Neural cell (in vitro differentiated cells): ENCODE results near the gene CDH4. TPM values are rescaled to one million over a fixed set of nuclear protein-coding genes. Genes with fewer than 3 reads are reported as not detected.

Source experiments
- H2AFZ ChIP-seq: fragments of 200-600, 300-800 bp; sonication (generic), shearing (Covaris generic); 2 replicates; pipeline ENCODE4 v1.6.0; 2014; ENCODE audit warnings: low read depth, mild to moderate bottlenecking, antibody characterized with exemption, low read length, moderate library complexity
- H3F3A ChIP-seq: fragments of 200-600 bp; shearing (Covaris generic); 2 replicates; pipeline ENCODE4 v1.6.1; 2016; ENCODE audit warnings: mild to moderate bottlenecking, moderate library complexity, mixed read lengths, antibody characterized with exemption, low read length; ENCODE audit not compliant: insufficient read depth, poor library complexity, severe bottlenecking
- H3K27ac ChIP-seq: fragments of 200-600, 300-800 bp; sonication (generic), shearing (Covaris generic); 2 replicates; pipeline ENCODE4 v1.5.1; 2014; ENCODE audit warnings: mild to moderate bottlenecking, low read length, moderate library complexity
- H3K27me3 ChIP-seq: fragments of 300-800, 200-600 bp; sonication (generic), shearing (Covaris generic); 2 replicates; pipeline ENCODE4 v1.6.0; 2014; ENCODE audit warnings: mild to moderate bottlenecking, low read depth, low read length, moderate library complexity; ENCODE audit not compliant: insufficient read depth
- H3K36me3 ChIP-seq: fragments of 300-800, 200-600 bp; sonication (generic), shearing (Covaris generic); 2 replicates; pipeline ENCODE4 v1.5.1; 2014; ENCODE audit warnings: mild to moderate bottlenecking, antibody characterized with exemption, low read length, moderate library complexity; ENCODE audit not compliant: insufficient read depth
- H3K4me2 ChIP-seq: fragments of 300-800, 200-600 bp; sonication (generic), shearing (Covaris generic); 2 replicates; pipeline ENCODE4 v1.6.0; 2014; ENCODE audit warnings: mild to moderate bottlenecking, low read length
- H3K4me3 ChIP-seq: fragments of 300-800, 200-600 bp; sonication (generic), shearing (Covaris generic); 2 replicates; pipeline ENCODE4 v1.5.1; 2014; ENCODE audit warnings: mild to moderate bottlenecking, low read length, moderate library complexity
- H3K79me2 ChIP-seq: fragments of 200-600 bp; shearing (Covaris generic); replicated peaks from 2 replicates; pipeline ENCODE4 v1.6.0; 2014; ENCODE audit warnings: mild to moderate bottlenecking, low read length, moderate library complexity; ENCODE audit not compliant: insufficient read depth
- H3K9ac ChIP-seq: fragments of 300-800, 200-600 bp; sonication (generic), shearing (Covaris generic); 2 replicates; pipeline ENCODE4 v1.6.1; 2016; ENCODE audit warnings: mild to moderate bottlenecking, low read length, mixed read lengths
- H3K9me2 ChIP-seq: fragments of 200-600 bp; shearing (Covaris generic); 2 replicates; pipeline ENCODE4 v1.6.1; 2016; ENCODE audit warnings: mild to moderate bottlenecking, low read length, mixed read lengths; ENCODE audit not compliant: insufficient read depth
- H3K9me3 ChIP-seq: fragments of 200-600, 300-800 bp; sonication (generic), shearing (Covaris generic); 2 replicates; pipeline ENCODE4 v1.6.1; 2016; ENCODE audit warnings: mild to moderate bottlenecking, mixed run types, low read length, moderate library complexity, mixed read lengths
- H4K20me1 ChIP-seq: fragments of 200-600 bp; shearing (Covaris generic); 2 replicates; pipeline ENCODE4 v1.6.1; 2016; ENCODE audit warnings: mild to moderate bottlenecking, mixed run types; ENCODE audit not compliant: insufficient read depth
- EP300 ChIP-seq: fragments of 450-650 bp; conservative IDR thresholded peaks from 2 replicates; pipeline ENCODE4 v1.6.1; 2014; ENCODE audit warnings: antibody characterized with exemption, mild to moderate bottlenecking, moderate library complexity; ENCODE audit not compliant: poor library complexity, severe bottlenecking
- EZH2 ChIP-seq: fragments of 200-600, 300-800 bp; shearing (Covaris generic), sonication (generic); IDR thresholded peaks from 2 replicates; pipeline ENCODE4 v1.6.1; 2014; ENCODE audit warnings: antibody characterized with exemption, low read length, borderline replicate concordance, mild to moderate bottlenecking; ENCODE audit not compliant: insufficient read depth, poor library complexity, severe bottlenecking
- MXI1 ChIP-seq: fragments of 450-650 bp; conservative IDR thresholded peaks from 2 replicates; pipeline ENCODE4 v1.6.1; 2014; ENCODE audit warnings: antibody characterized with exemption, mild to moderate bottlenecking; ENCODE audit not compliant: poor library complexity, severe bottlenecking
- POLR2AphosphoS5 ChIP-seq: IDR thresholded peaks from 2 replicates; pipeline ENCODE4 v1.6.1; 2012
- RAD21 ChIP-seq: fragments of 450-650 bp; conservative IDR thresholded peaks from 2 replicates; pipeline ENCODE4 v1.6.1; 2014; ENCODE audit warnings: antibody characterized with exemption, mild to moderate bottlenecking, moderate library complexity
- SMC3 ChIP-seq: fragments of 450-650 bp; conservative IDR thresholded peaks from 2 replicates; pipeline ENCODE4 v1.6.1; 2014; ENCODE audit warnings: antibody characterized with exemption, mild to moderate bottlenecking, moderate library complexity; ENCODE audit not compliant: poor library complexity
- TAF1 ChIP-seq: IDR thresholded peaks from 2 replicates; pipeline ENCODE4 v1.6.1; 2012; ENCODE audit warnings: low read depth
- polyA plus RNA-seq: library from polyadenylated mRNA; depleted of rRNA; stranded (reverse); fragments of >200 nt; gene quantifications from 2 replicates; pipeline ENCODE4 v1.2.3, GENCODE V29; 2014
- TF ChIP-seq, protein P1 (sequence below): IDR thresholded peaks from 2 replicates; pipeline ENCODE4 v1.6.1; 2012; ENCODE audit warnings: borderline replicate concordance
- TF ChIP-seq, protein P2 (sequence below): fragments of 450-650 bp; IDR thresholded peaks from 2 replicates; pipeline ENCODE4 v1.5.1; 2014; ENCODE audit warnings: antibody characterized with exemption, mild to moderate bottlenecking, moderate library complexity; ENCODE audit not compliant: poor library complexity, severe bottlenecking

Gene CDH4
- polyA plus RNA-seq, 1 donor from 2014 or later: 24.6 TPM

- no peak overlapping the region for H3K4me3 ChIP-seq
- no peak overlapping the region for H3K9ac ChIP-seq
- no peak overlapping the region for H2AFZ ChIP-seq
- H3K79me2 ChIP-seq: no peaks in the 10 kb centered on the region
- TF ChIP-seq MXI1 (no peak), EP300 (no peak), TAF1 (no peak), RAD21 (no peak), EZH2 (no peak), SMC3 (no peak), POLR2AphosphoS5 (no peak)
- TF ChIP-seq, protein P1, sequence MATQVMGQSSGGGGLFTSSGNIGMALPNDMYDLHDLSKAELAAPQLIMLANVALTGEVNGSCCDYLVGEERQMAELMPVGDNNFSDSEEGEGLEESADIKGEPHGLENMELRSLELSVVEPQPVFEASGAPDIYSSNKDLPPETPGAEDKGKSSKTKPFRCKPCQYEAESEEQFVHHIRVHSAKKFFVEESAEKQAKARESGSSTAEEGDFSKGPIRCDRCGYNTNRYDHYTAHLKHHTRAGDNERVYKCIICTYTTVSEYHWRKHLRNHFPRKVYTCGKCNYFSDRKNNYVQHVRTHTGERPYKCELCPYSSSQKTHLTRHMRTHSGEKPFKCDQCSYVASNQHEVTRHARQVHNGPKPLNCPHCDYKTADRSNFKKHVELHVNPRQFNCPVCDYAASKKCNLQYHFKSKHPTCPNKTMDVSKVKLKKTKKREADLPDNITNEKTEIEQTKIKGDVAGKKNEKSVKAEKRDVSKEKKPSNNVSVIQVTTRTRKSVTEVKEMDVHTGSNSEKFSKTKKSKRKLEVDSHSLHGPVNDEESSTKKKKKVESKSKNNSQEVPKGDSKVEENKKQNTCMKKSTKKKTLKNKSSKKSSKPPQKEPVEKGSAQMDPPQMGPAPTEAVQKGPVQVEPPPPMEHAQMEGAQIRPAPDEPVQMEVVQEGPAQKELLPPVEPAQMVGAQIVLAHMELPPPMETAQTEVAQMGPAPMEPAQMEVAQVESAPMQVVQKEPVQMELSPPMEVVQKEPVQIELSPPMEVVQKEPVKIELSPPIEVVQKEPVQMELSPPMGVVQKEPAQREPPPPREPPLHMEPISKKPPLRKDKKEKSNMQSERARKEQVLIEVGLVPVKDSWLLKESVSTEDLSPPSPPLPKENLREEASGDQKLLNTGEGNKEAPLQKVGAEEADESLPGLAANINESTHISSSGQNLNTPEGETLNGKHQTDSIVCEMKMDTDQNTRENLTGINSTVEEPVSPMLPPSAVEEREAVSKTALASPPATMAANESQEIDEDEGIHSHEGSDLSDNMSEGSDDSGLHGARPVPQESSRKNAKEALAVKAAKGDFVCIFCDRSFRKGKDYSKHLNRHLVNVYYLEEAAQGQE: no peak
- TF ChIP-seq, protein P2, sequence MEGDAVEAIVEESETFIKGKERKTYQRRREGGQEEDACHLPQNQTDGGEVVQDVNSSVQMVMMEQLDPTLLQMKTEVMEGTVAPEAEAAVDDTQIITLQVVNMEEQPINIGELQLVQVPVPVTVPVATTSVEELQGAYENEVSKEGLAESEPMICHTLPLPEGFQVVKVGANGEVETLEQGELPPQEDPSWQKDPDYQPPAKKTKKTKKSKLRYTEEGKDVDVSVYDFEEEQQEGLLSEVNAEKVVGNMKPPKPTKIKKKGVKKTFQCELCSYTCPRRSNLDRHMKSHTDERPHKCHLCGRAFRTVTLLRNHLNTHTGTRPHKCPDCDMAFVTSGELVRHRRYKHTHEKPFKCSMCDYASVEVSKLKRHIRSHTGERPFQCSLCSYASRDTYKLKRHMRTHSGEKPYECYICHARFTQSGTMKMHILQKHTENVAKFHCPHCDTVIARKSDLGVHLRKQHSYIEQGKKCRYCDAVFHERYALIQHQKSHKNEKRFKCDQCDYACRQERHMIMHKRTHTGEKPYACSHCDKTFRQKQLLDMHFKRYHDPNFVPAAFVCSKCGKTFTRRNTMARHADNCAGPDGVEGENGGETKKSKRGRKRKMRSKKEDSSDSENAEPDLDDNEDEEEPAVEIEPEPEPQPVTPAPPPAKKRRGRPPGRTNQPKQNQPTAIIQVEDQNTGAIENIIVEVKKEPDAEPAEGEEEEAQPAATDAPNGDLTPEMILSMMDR: no peak
- H3K9me2 ChIP-seq: no peaks in the 10 kb centered on the region
- H3K9me3 ChIP-seq: no peaks in the 10 kb centered on the region
- H3F3A ChIP-seq: no peaks in the 10 kb centered on the region
- H3K27me3 ChIP-seq: no peaks in the 10 kb centered on the region
- H4K20me1 ChIP-seq: no peaks in the 10 kb centered on the region
- H3K27ac ChIP-seq: no peak overlapping the region
- H3K36me3 ChIP-seq: no peaks in the 10 kb centered on the region
- no peak overlapping the region for H3K4me2 ChIP-seq
Measured at GRCh38 chr20:61960836-61961235, 708.8 kb downstream of the CDH4 start.

GRCh38 chr20:61963149-61963548 lies 711.1 kb downstream of the CDH4 start:
- H3K9me3 ChIP-seq: no peaks in the 10 kb centered on the region
- H3K9me2 ChIP-seq: no peaks in the 10 kb centered on the region
- no peaks in the 10 kb centered on the region for H3K79me2 ChIP-seq
- no peaks in the 10 kb centered on the region for H3K27me3 ChIP-seq
- no peak overlapping the region for H3K27ac ChIP-seq
- H3K4me2 ChIP-seq: no peak overlapping the region
- H3K4me3 ChIP-seq: no peak overlapping the region
- no peak overlapping the region for H3K9ac ChIP-seq
- no peaks in the 10 kb centered on the region for H4K20me1 ChIP-seq
- no peak overlapping the region for H2AFZ ChIP-seq
- TF ChIP-seq SMC3 (no peak), TAF1 (no peak), RAD21 (no peak)
- no peaks in the 10 kb centered on the region for H3F3A ChIP-seq
- no peaks in the 10 kb centered on the region for H3K36me3 ChIP-seq
